Mesodermal cell (in vitro differentiated cells): ENCODE results near the gene SH2B2. TPM values are rescaled to one million over a fixed set of nuclear protein-coding genes. Genes with fewer than 3 reads are reported as not detected.
A peak's percentile ranks its signal among the peaks of the same experiment; 100 is the strongest.

ENCODE experiments used
- H3K27ac ChIP-seq: 2 replicates; pipeline ENCODE4 v1.7.0; 2013; ENCODE audit warnings: mild to moderate bottlenecking, low read depth, low read length, moderate library complexity; ENCODE audit not compliant: severe bottlenecking
- H3K36me3 ChIP-seq: 2 replicates; pipeline ENCODE4 v1.7.1; 2013; ENCODE audit warnings: mild to moderate bottlenecking, low read length, moderate library complexity; ENCODE audit not compliant: control insufficient read depth, insufficient read depth
- H3K4me1 ChIP-seq: one replicate; pipeline ENCODE4 v1.7.1; 2013; ENCODE audit warnings: mild to moderate bottlenecking, low read length; ENCODE audit not compliant: insufficient read depth, control insufficient read depth, poor library complexity, severe bottlenecking
- H3K4me3 ChIP-seq: 2 replicates; pipeline ENCODE4 v1.7.0; 2013; ENCODE audit warnings: low read length, control low read depth, mild to moderate bottlenecking; ENCODE audit not compliant: insufficient read depth, poor library complexity, severe bottlenecking; ENCODE audit errors: extremely low read depth
- H3K9me3 ChIP-seq: 2 replicates; pipeline ENCODE4 v1.7.1; 2013; ENCODE audit warnings: mild to moderate bottlenecking, low read length, moderate library complexity; ENCODE audit not compliant: control insufficient read depth
- WGBS, 2 experiments: methylation state at CpG; one replicate each; pipeline ENCODE4 v1.1.5; 2013; ENCODE audit warnings: missing lambda C conversion rate in 2 of 2; ENCODE audit not compliant: insufficient coverage in 2 of 2; 5-methylcytosine and 5-hydroxymethylcytosine counted together
- polyA plus RNA-seq, 2 experiments: library from polyadenylated mRNA; stranded (reverse); fragments of 50-300 nt; gene quantifications; one replicate each; pipeline ENCODE4 v1.2.3, GENCODE V29; 2013

SH2B2 gene
- polyA plus RNA-seq (2013, experiment 1 of 2), result 5.8 TPM
- polyA plus RNA-seq (2013, experiment 2 of 2), result 4.7 TPM

- no peaks in the 10 kb centered on the region for H3K36me3 ChIP-seq
- H3K9me3 ChIP-seq, result no peaks in the 10 kb centered on the region
- H3K4me3 ChIP-seq, result peak within 1 kb of the TSS; percentile 66
- 1% methylated on average over 58 to 72 of the region's 116 CpGs for WGBS, 2 experiments
- peaks cover 3% of the 10 kb centered on the region for H3K4me1 ChIP-seq
- peak within 1 kb of the TSS; percentile 89 for H3K27ac ChIP-seq
Observed at GRCh38 chr7:102286237-102287110, at the start of gene SH2B2. Gene SH2B2 (plus strand): TSS chr7:102286868. CDS start chr7:102300551, 13,683 bp downstream.

DNA sequence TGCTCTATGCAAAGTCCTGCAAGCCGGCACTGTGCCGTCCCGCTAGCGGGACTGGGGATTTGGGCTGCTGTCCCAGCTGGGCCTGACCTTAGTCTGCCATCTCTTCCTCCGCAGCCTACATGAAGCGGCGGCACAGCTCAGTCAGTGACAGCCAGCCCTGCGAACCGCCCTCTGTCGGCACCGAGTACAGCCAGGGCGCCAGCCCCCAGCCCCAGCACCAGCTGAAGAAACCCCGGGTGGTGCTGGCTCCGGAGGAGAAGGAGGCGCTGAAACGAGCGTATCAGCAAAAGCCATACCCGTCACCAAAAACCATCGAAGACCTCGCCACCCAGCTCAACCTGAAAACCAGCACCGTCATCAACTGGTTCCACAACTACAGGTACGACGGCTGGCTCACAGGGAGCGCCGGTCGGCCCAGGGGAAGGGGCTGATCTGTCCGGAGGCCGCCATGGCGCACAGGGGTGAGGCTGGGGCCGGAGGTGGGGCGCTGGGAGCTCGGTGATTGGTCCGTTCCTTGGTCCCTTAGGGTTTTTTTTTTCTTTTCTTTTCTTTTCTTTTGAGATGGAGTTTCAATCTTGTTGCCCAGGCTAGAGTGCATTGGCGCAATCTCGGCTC lies 47.4 kb upstream of the SH2B2 start:
- Histone ChIP-seq H3K4me3 (no peak overlapping the region), H3K36me3 (peaks cover 77% of the 10 kb centered on the region), H3K4me1 (no peaks in the 10 kb centered on the region), H3K9me3 (no peaks in the 10 kb centered on the region), H3K27ac (no peak overlapping the region)
- 96 to 99% methylated on average over 29 to 31 of the region's 35 CpGs for WGBS, 2 experiments

DNA sequence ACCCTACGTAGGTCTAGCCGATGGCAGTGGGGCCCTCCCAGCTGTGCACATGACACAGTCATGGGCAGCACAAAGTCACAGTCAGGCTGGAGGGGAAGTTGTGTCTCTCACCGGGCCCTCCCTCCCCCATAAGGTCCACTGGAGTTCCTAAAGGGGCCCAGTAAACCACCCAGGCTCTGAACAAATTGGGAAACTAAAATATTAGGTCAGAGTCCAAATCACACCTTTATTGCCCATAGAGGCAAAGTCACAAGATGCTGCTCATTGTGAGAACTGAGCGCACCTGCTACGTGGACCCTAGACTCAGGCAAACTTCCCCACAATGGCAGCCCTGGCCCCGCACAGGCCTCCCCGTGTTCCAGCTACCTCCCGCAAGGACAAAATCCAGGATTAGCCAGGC lies 45.2 kb upstream of the SH2B2 start:
- Histone ChIP-seq H3K27ac (no peak overlapping the region), H3K4me3 (no peak overlapping the region), H3K9me3 (no peaks in the 10 kb centered on the region), H3K4me1 (no peaks in the 10 kb centered on the region), H3K36me3 (peaks cover 73% of the 10 kb centered on the region)
- WGBS, 2 experiments, result 96 to 99% methylated on average over 8 of the region's 8 CpGs

GRCh38 chr7:102244601-102245000 lies 42.1 kb upstream of the SH2B2 start:
- Histone ChIP-seq H3K36me3 (peaks cover 71% of the 10 kb centered on the region), H3K4me1 (no peaks in the 10 kb centered on the region), H3K27ac (no peak overlapping the region), H3K9me3 (no peaks in the 10 kb centered on the region), H3K4me3 (no peak overlapping the region)
- WGBS, 2 experiments, result 98 to 100% methylated on average over 1 to 4 of the region's 4 CpGs

DNA sequence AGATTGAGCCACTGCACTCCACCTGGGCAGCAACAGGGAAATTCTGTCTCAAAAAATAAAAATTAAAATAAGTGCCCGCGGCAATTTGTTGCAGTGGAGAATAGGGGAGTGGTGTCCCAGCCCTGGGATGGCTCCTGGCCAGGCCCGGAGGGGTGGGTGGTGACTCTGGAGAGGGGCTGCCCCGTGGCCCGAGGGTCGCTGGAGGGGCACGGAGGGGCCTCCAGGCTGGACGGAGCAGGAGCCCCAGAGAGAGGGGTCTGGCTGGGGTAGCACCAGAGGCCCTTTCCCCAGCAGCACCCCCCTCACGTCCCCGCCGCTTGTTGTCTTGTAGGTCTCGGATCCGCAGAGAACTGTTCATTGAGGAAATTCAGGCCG lies 38.6 kb upstream of the SH2B2 start:
- WGBS, 2 experiments, result 98% methylated on average over 6 to 13 of the region's 14 CpGs

GRCh38 chr7:102248456-102249395 lies 37.9 kb upstream of the SH2B2 start:
- 96% methylated on average over 90 to 117 of the region's 117 CpGs for WGBS, 2 experiments
- H3K9me3 ChIP-seq, result no peaks in the 10 kb centered on the region
- no peak overlapping the region for H3K4me3 ChIP-seq
- no peak overlapping the region for H3K27ac ChIP-seq
- H3K36me3 ChIP-seq, result peaks cover 54% of the 10 kb centered on the region
- H3K4me1 ChIP-seq, result no peaks in the 10 kb centered on the region

More for the DNA sequence above, 38.6 kb upstream of the SH2B2 start:
- Histone ChIP-seq H3K4me3 (no peak overlapping the region), H3K4me1 (no peaks in the 10 kb centered on the region), H3K36me3 (peaks cover 52% of the 10 kb centered on the region), H3K9me3 (no peaks in the 10 kb centered on the region), H3K27ac (no peak overlapping the region)

- no peak overlapping the region for H3K27ac ChIP-seq
- H3K4me3 ChIP-seq, result no peak overlapping the region
- H3K4me1 ChIP-seq, result no peaks in the 10 kb centered on the region
- WGBS, 2 experiments, result 90 to 93% methylated on average over 4 to 7 of the region's 7 CpGs
- H3K36me3 ChIP-seq, result peaks cover 38% of the 10 kb centered on the region
- H3K9me3 ChIP-seq, result no peaks in the 10 kb centered on the region
Observed at GRCh38 chr7:102251531-102252365, 34.9 kb upstream of the SH2B2 start.

DNA sequence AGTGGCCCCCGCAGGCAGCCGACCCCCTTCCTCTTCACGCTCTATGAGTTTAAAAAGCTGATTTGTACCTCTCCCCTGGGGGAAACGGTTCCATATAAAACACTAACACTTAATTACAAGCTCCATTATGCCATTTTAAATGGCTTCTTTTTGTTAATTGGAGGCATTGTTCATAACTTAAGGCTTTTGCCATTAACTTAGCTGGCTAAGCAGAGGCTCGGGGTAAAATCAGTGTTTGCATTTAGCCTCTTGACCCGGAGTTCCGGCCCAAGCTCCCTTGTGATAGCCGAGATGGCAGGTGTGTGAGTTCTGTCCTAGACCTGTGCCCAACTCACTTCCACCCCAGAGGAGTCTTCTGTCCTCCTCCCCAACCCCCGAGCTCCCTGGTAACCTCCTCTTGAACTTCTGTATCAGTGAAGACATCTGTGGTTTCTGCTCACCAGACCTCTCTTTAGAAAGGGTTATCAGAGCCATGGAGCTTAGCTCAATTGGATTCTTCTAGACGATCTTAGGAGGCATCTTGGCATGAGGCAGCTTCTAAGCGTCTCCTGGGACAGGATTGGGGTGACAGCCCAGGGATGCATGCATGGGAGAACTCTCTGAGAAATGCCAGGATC lies 34.2 kb upstream of the SH2B2 start:
- WGBS, 2 experiments, result 78 to 93% methylated on average over 5 to 8 of the region's 11 CpGs
- H3K27ac ChIP-seq, result no peak overlapping the region
- no peaks in the 10 kb centered on the region for H3K9me3 ChIP-seq
- H3K36me3 ChIP-seq, result peaks cover 34% of the 10 kb centered on the region
- no peaks in the 10 kb centered on the region for H3K4me1 ChIP-seq
- no peak overlapping the region for H3K4me3 ChIP-seq

DNA sequence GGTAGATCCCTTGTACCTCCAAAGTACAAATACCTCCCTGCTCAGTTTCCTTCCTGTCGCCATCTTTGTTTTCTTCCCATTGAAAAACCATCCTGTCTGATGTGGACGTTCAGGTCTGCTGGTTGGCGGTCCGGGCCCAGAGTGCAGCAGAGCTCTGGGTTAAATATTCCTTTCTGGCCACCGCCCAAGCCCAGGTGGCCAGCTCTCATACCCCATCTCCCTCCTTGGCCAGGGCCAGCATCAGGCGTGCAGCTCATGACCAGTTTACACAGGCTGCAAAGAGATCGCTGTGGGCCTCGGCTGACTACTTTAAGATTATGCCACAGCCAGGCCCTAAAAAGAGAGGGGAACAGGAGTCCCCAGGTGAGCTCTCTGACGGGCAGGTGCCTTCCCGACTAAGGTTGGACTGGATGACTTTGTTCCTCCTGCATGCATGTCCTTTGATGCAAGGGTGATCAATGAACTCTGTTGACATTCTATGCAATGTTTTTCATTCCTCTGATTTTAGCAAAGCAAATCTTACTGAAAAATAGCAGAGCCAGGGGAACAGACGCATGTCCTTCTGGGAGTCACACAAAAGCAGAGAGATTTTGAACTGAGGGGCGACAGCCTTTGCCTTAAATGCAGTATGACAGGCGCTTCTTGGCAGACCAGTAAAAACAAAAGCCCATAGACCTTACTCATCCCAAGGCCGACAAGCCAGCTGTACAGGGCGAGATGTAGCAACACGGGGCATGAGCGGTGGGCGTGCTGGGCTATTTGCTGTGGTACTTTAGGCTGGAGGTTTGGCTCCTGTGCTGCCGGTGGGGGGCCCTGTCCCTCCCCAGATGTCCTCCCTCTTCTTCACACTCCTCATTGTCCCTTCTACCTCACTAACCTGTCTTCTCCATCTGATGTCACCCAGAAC lies 33.3 kb upstream of the SH2B2 start:
- WGBS, 2 experiments, result 95% methylated on average over 15 to 18 of the region's 19 CpGs
- Histone ChIP-seq H3K36me3 (peaks cover 26% of the 10 kb centered on the region), H3K4me1 (no peaks in the 10 kb centered on the region), H3K4me3 (no peak overlapping the region), H3K9me3 (no peaks in the 10 kb centered on the region), H3K27ac (no peak overlapping the region)
